ENCODE data around the gene PPP2R2C.
A peak's percentile ranks its signal among the peaks of the same experiment; 100 is the strongest.

Gene PPP2R2C

GRCh38 chr4:6469898-6470501, 2.4 kb downstream of the PPP2R2C start:
- Histone ChIP-seq H3K4me3 (peak overlapping the region; percentile 57), H3K36me3 (replicated peaks) (no peaks in the 10 kb centered on the region), H3K27me3 (ENCODE audit: low read depth) (no peaks in the 10 kb centered on the region), H3K9me3 (no peaks in the 10 kb centered on the region), H3K4me1 (no peaks in the 10 kb centered on the region)
- DNase-seq (ENCODE audit: low spot score in 2 of 2): no peak
- in situ Hi-C loops (cut with MboI; ENCODE audit: low sequenced_read_pairs): no loop called here

GRCh38 chr4:6469144-6469543, 3.3 kb downstream of the PPP2R2C start:
- no peak overlapping the region for H3K4me3 ChIP-seq
- in situ Hi-C loops (cut with MboI; ENCODE audit: low sequenced_read_pairs): no loop called here
- DNase-seq (ENCODE audit: low spot score in 2 of 2): no peak
- H3K4me1 ChIP-seq: no peaks in the 10 kb centered on the region
- H3K36me3 ChIP-seq (replicated peaks): no peaks in the 10 kb centered on the region
- H3K27me3 ChIP-seq (ENCODE audit: low read depth): no peaks in the 10 kb centered on the region
- no peaks in the 10 kb centered on the region for H3K9me3 ChIP-seq

GRCh38 chr4:6468376-6468775, 4.0 kb downstream of the PPP2R2C start:
- no peaks in the 10 kb centered on the region for H3K27me3 ChIP-seq (ENCODE audit: low read depth)
- H3K36me3 ChIP-seq (replicated peaks): no peaks in the 10 kb centered on the region
- H3K9me3 ChIP-seq: no peaks in the 10 kb centered on the region
- DNase-seq (ENCODE audit: low spot score in 2 of 2): no peak
- H3K4me3 ChIP-seq: no peak overlapping the region
- no peaks in the 10 kb centered on the region for H3K4me1 ChIP-seq
- in situ Hi-C loops (cut with MboI; ENCODE audit: low sequenced_read_pairs): no loop called here

GRCh38 chr4:6467600-6467999, 4.8 kb downstream of the PPP2R2C start:
- no peak overlapping the region for H3K4me3 ChIP-seq

GRCh38 chr4:6466756-6467381, 5.5 kb downstream of the PPP2R2C start:
- H3K27me3 ChIP-seq (ENCODE audit: low read depth): no peaks in the 10 kb centered on the region
- H3K36me3 ChIP-seq (replicated peaks): no peaks in the 10 kb centered on the region
- no peaks in the 10 kb centered on the region for H3K9me3 ChIP-seq
- in situ Hi-C loops (cut with MboI; ENCODE audit: low sequenced_read_pairs): no loop called here
- DNase-seq (ENCODE audit: low spot score in 2 of 2): no peak
- H3K4me1 ChIP-seq: no peaks in the 10 kb centered on the region
- no peak overlapping the region for H3K4me3 ChIP-seq

More at GRCh38 chr4:6467600-6467999, 4.8 kb downstream of the PPP2R2C start:
- H3K27me3 ChIP-seq (ENCODE audit: low read depth): no peaks in the 10 kb centered on the region
- H3K9me3 ChIP-seq: no peaks in the 10 kb centered on the region
- no peaks in the 10 kb centered on the region for H3K36me3 ChIP-seq (replicated peaks)
- no peak for DNase-seq (ENCODE audit: low spot score in 2 of 2)
- in situ Hi-C loops (cut with MboI; ENCODE audit: low sequenced_read_pairs): no loop called here
- H3K4me1 ChIP-seq: no peaks in the 10 kb centered on the region

GRCh38 chr4:6465955-6466354, 6.5 kb downstream of the PPP2R2C start:
- Histone ChIP-seq H3K9me3 (no peaks in the 10 kb centered on the region), H3K27me3 (ENCODE audit: low read depth) (no peaks in the 10 kb centered on the region), H3K4me1 (no peaks in the 10 kb centered on the region), H3K4me3 (no peak overlapping the region), H3K36me3 (replicated peaks) (no peaks in the 10 kb centered on the region)
- DNase-seq (ENCODE audit: low spot score in 2 of 2): no peak
- in situ Hi-C loops (cut with MboI; ENCODE audit: low sequenced_read_pairs): no loop called here

GRCh38 chr4:6464842-6465588, 7.4 kb downstream of the PPP2R2C start:
- DNase-seq (ENCODE audit: low spot score in 2 of 2): peak in 1 of 2 experiments; percentile 29
- Histone ChIP-seq H3K27me3 (ENCODE audit: low read depth) (no peaks in the 10 kb centered on the region), H3K9me3 (no peaks in the 10 kb centered on the region), H3K4me3 (no peak overlapping the region), H3K36me3 (replicated peaks) (no peaks in the 10 kb centered on the region), H3K4me1 (no peaks in the 10 kb centered on the region)
- in situ Hi-C loops (cut with MboI; ENCODE audit: low sequenced_read_pairs): no loop called here

- H3K9me3 ChIP-seq: no peaks in the 10 kb centered on the region
- no peak for DNase-seq (ENCODE audit: low spot score in 2 of 2)
- in situ Hi-C loops (cut with MboI; ENCODE audit: low sequenced_read_pairs): no loop called here
- no peaks in the 10 kb centered on the region for H3K27me3 ChIP-seq (ENCODE audit: low read depth)
- H3K36me3 ChIP-seq (replicated peaks): no peaks in the 10 kb centered on the region
- no peaks in the 10 kb centered on the region for H3K4me1 ChIP-seq
- no peak overlapping the region for H3K4me3 ChIP-seq
These were observed 8.8 kb downstream of the PPP2R2C start for GRCh38 chr4:6463311-6464289.

GRCh38 chr4:6461301-6462165, 10.9 kb downstream of the PPP2R2C start:
- H3K4me1 ChIP-seq: no peaks in the 10 kb centered on the region
- H3K36me3 ChIP-seq (replicated peaks): no peaks in the 10 kb centered on the region
- H3K9me3 ChIP-seq: no peaks in the 10 kb centered on the region
- no peaks in the 10 kb centered on the region for H3K27me3 ChIP-seq (ENCODE audit: low read depth)
- in situ Hi-C loops (cut with MboI; ENCODE audit: low sequenced_read_pairs): no loop called here
- DNase-seq (ENCODE audit: low spot score in 2 of 2): no peak
- no peak overlapping the region for H3K4me3 ChIP-seq

GRCh38 chr4:6460876-6461275, 11.5 kb downstream of the PPP2R2C start:
- no peaks in the 10 kb centered on the region for H3K27me3 ChIP-seq (ENCODE audit: low read depth)
- in situ Hi-C loops (cut with MboI; ENCODE audit: low sequenced_read_pairs): no loop called here
- DNase-seq (ENCODE audit: low spot score in 2 of 2): no peak
- no peak overlapping the region for H3K4me3 ChIP-seq
- H3K9me3 ChIP-seq: no peaks in the 10 kb centered on the region
- no peaks in the 10 kb centered on the region for H3K36me3 ChIP-seq (replicated peaks)
- no peaks in the 10 kb centered on the region for H3K4me1 ChIP-seq

- Histone ChIP-seq H3K4me1 (no peaks in the 10 kb centered on the region), H3K36me3 (replicated peaks) (no peaks in the 10 kb centered on the region), H3K9me3 (no peaks in the 10 kb centered on the region), H3K4me3 (no peak overlapping the region), H3K27me3 (ENCODE audit: low read depth) (no peaks in the 10 kb centered on the region)
- DNase-seq (ENCODE audit: low spot score in 2 of 2): no peak
- in situ Hi-C loops (cut with MboI; ENCODE audit: low sequenced_read_pairs): no loop called here
These were observed 13.9 kb downstream of the PPP2R2C start for GRCh38 chr4:6458528-6458927.

GRCh38 chr4:6456450-6456849, 16.0 kb downstream of the PPP2R2C start:
- Histone ChIP-seq H3K36me3 (replicated peaks) (no peaks in the 10 kb centered on the region), H3K9me3 (no peaks in the 10 kb centered on the region), H3K4me1 (no peaks in the 10 kb centered on the region), H3K27me3 (ENCODE audit: low read depth) (no peaks in the 10 kb centered on the region), H3K4me3 (no peak overlapping the region)
- in situ Hi-C loops (cut with MboI; ENCODE audit: low sequenced_read_pairs): no loop called here
- no peak for DNase-seq (ENCODE audit: low spot score in 2 of 2)

All from HAP-1 (cell line).